Stomach smooth muscle (tissue), 2 donors: Measurements from ENCODE around the gene BMP6.
"Not testable (repeated sequence)": the region's sequence is repeated elsewhere in the genome, so short reads cannot be mapped to it uniquely, and the experiment has no call there.

Experiments
- H3K27ac ChIP-seq: one replicate; pipeline ENCODE4 v1.7.0; 2013; ENCODE audit warnings: mild to moderate bottlenecking, low read length, inconsistent platforms
- H3K27me3 ChIP-seq, 2 donors: one replicate each; pipeline ENCODE4 v1.7.0; 2013; ENCODE audit warnings: low read length in 2 of 2; ENCODE audit not compliant: insufficient read depth in 2 of 2, control insufficient read depth in 1 of 2
- H3K36me3 ChIP-seq, 2 donors: one replicate each; pipeline ENCODE4 v1.7.0; 2013; ENCODE audit warnings: low read length in 2 of 2; ENCODE audit not compliant: control insufficient read depth in 2 of 2, insufficient read depth in 2 of 2
- H3K4me1 ChIP-seq: one replicate; pipeline ENCODE4 v1.7.0; 2013; ENCODE audit warnings: low read length; ENCODE audit not compliant: control insufficient read depth, insufficient read depth
- H3K4me3 ChIP-seq, 2 donors: one replicate each; pipeline ENCODE4 v1.7.0; 2013; ENCODE audit warnings: low read length in 2 of 2
- H3K9ac ChIP-seq, 2 donors: one replicate each; pipeline ENCODE4 v1.7.0; 2013; ENCODE audit warnings: low read length in 2 of 2, mild to moderate bottlenecking in 1 of 2
- H3K9me3 ChIP-seq, 2 donors: one replicate each; pipeline ENCODE4 v1.7.0; 2013; ENCODE audit warnings: low read length in 2 of 2; ENCODE audit not compliant: control insufficient read depth in 2 of 2
- donor health status: healthy.
- donor health status: Pancreatic carcinoma.

BMP6 gene

GRCh38 chr6:7897461-7898192 is 171.7 kb downstream of the BMP6 start:
- Histone ChIP-seq H3K4me1 (no peaks in the 10 kb centered on the region), H3K27ac (no peak overlapping the region), H3K36me3 (peaks cover 39 to 74% of the 10 kb centered on the region in 2 donors), H3K4me3 (no peak overlapping the region), H3K27me3 (no peaks in the 10 kb centered on the region), H3K9ac (no peak overlapping the region), H3K9me3 (no peaks in the 10 kb centered on the region)

DNA sequence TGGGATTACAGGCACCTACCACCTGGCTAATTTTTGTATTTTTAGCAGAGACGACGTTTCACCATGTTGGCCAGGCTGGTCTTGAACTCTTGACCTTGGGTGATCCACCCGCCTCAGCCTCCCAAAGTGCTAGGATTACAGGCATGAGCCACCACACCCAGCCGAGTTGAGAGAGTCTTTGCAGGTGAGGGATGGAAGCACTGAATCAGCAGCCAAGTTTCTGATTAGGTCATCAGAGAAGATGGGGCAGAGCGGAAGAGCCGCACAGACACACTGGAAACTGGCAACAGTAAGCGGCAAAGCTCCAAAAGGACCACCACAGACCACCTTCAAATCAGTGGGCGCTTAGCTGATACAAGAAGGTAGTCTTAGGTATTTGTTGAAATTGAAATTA is 172.3 kb downstream of the BMP6 start:
- peaks cover 42 to 79% of the 10 kb centered on the region in 2 donors for H3K36me3 ChIP-seq
- H3K4me1 ChIP-seq: not testable (repeated sequence)

GRCh38 chr6:7899101-7899888 is 173.4 kb downstream of the BMP6 start:
- Histone ChIP-seq H3K9ac (no peak overlapping the region), H3K4me1 (no peaks in the 10 kb centered on the region), H3K27me3 (no peaks in the 10 kb centered on the region), H3K9me3 (no peaks in the 10 kb centered on the region), H3K27ac (no peak overlapping the region), H3K4me3 (no peak overlapping the region), H3K36me3 (peaks cover 47 to 79% of the 10 kb centered on the region in 2 donors)

More for the DNA sequence above, 172.3 kb downstream of the BMP6 start:
- not testable (repeated sequence) for H3K4me3 ChIP-seq, H3K9ac ChIP-seq, H3K27ac ChIP-seq, H3K9me3 ChIP-seq, H3K27me3 ChIP-seq

DNA sequence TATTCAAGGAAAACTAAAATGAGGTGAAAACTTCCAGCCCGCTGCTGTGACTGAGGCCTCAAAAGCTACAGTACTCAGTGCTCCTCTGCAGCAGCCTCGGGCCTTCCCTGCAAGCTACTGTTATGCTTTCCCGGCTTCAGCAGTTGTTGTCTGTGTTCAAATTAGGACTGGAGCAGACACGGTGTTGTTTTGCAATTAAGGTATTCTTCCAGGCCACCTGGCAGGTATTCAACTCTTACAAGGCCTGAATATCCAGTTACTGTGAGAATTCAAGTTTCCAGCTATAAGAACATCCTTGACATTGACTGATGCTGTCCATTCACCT is 174.0 kb downstream of the BMP6 start:
- H3K9me3 ChIP-seq: no peaks in the 10 kb centered on the region
- peaks cover 49 to 79% of the 10 kb centered on the region in 2 donors for H3K36me3 ChIP-seq
- H3K27me3 ChIP-seq: no peaks in the 10 kb centered on the region
- no peak overlapping the region for H3K9ac ChIP-seq
- peaks cover 2% of the 10 kb centered on the region for H3K4me1 ChIP-seq
- no peak overlapping the region for H3K27ac ChIP-seq
- no peak overlapping the region for H3K4me3 ChIP-seq

GRCh38 chr6:7900621-7901020 is 174.7 kb downstream of the BMP6 start:
- Histone ChIP-seq H3K9me3 (no peaks in the 10 kb centered on the region), H3K27ac (no peak overlapping the region), H3K4me1 (peaks cover 4% of the 10 kb centered on the region), H3K27me3 (no peaks in the 10 kb centered on the region), H3K9ac (no peak overlapping the region), H3K36me3 (peaks cover 46 to 73% of the 10 kb centered on the region in 2 donors), H3K4me3 (no peak overlapping the region)

GRCh38 chr6:7901056-7901455 is 175.2 kb downstream of the BMP6 start:
- Histone ChIP-seq H3K27ac (no peak overlapping the region), H3K9ac (no peak overlapping the region), H3K27me3 (no peaks in the 10 kb centered on the region), H3K9me3 (no peaks in the 10 kb centered on the region), H3K4me3 (no peak overlapping the region), H3K36me3 (peaks cover 46 to 70% of the 10 kb centered on the region in 2 donors), H3K4me1 (peaks cover 4% of the 10 kb centered on the region)

DNA sequence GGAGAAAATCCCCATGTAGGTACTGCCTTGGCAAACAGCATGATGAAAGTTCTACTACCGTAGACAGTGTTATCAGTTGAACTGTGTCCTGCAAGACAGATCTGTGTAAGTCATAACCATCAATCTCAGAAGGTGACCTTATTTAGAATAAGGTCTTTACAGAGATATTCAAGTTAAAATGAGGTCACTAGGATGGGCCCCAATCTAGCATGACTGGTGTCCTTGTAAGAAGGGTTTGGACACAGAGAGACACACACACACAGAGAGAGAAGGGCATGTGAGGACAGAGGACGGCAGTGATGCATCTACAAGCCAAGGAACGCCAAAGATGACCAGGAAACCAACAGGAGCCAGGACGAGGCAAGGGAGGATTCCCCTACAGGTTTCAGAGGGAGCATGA is 175.9 kb downstream of the BMP6 start:
- Histone ChIP-seq H3K36me3 (peaks cover 43 to 63% of the 10 kb centered on the region in 2 donors), H3K27me3 (no peaks in the 10 kb centered on the region), H3K9ac (no peak overlapping the region), H3K4me3 (no peak overlapping the region), H3K4me1 (peaks cover 4% of the 10 kb centered on the region), H3K9me3 (no peaks in the 10 kb centered on the region), H3K27ac (no peak overlapping the region)

GRCh38 chr6:7902221-7902620 is 176.3 kb downstream of the BMP6 start:
- H3K4me1 ChIP-seq: peaks cover 4% of the 10 kb centered on the region
- no peaks in the 10 kb centered on the region for H3K9me3 ChIP-seq
- no peak overlapping the region for H3K9ac ChIP-seq
- peaks cover 42 to 62% of the 10 kb centered on the region in 2 donors for H3K36me3 ChIP-seq
- H3K27me3 ChIP-seq: no peaks in the 10 kb centered on the region
- H3K4me3 ChIP-seq: no peak overlapping the region
- H3K27ac ChIP-seq: no peak overlapping the region

DNA sequence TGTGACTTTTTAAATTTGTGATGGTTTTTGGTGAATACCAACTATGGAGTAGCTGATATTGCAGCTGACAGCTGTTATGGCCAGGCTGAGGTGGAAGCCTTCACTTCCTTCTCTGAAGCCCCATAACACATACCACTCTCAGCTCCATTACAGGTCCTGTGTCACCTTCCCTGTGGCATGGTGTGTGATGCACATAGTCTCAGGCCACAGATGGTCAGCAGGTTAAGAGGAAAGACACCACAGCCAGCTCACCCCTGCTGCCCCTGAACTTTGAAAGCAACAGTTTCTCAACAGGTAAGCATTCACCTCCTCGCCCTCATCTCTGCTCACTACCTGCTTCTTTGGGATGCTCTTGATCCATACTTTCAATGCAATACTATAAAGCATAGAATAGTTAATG is 177.0 kb downstream of the BMP6 start:
- no peaks in the 10 kb centered on the region for H3K27me3 ChIP-seq
- H3K27ac ChIP-seq: no peak overlapping the region
- peaks cover 4% of the 10 kb centered on the region for H3K4me1 ChIP-seq
- H3K9me3 ChIP-seq: no peaks in the 10 kb centered on the region
- H3K9ac ChIP-seq: no peak overlapping the region
- H3K4me3 ChIP-seq: no peak overlapping the region
- peaks cover 42 to 58% of the 10 kb centered on the region in 2 donors for H3K36me3 ChIP-seq

DNA sequence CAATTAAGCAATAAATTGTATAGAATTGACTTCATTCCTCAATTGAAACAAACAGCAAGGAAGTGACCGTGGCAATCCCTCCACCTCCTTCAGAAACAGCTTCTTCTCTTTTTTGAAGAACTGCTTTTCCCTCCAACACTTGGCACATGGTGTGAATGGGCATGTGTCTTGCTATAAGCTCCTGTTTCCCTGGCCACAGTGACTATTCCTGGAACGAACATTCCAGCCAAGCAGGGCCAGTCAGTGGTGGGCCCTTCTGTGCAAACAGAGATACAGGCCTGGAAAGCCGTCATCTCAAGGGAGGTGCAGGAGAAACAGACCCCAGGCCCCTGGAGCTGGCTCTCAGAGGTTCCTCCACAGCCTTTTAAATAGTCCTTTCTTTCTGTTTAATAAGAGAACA is 177.8 kb downstream of the BMP6 start:
- H3K27ac ChIP-seq: no peak overlapping the region
- H3K4me3 ChIP-seq: no peak overlapping the region
- H3K27me3 ChIP-seq: no peaks in the 10 kb centered on the region
- peaks cover 42 to 53% of the 10 kb centered on the region in 2 donors for H3K36me3 ChIP-seq
- H3K4me1 ChIP-seq: peaks cover 4% of the 10 kb centered on the region
- H3K9ac ChIP-seq: no peak overlapping the region
- H3K9me3 ChIP-seq: no peaks in the 10 kb centered on the region
